ENCODE measurements around the gene HSPA9.

Gene HSPA9

DNA sequence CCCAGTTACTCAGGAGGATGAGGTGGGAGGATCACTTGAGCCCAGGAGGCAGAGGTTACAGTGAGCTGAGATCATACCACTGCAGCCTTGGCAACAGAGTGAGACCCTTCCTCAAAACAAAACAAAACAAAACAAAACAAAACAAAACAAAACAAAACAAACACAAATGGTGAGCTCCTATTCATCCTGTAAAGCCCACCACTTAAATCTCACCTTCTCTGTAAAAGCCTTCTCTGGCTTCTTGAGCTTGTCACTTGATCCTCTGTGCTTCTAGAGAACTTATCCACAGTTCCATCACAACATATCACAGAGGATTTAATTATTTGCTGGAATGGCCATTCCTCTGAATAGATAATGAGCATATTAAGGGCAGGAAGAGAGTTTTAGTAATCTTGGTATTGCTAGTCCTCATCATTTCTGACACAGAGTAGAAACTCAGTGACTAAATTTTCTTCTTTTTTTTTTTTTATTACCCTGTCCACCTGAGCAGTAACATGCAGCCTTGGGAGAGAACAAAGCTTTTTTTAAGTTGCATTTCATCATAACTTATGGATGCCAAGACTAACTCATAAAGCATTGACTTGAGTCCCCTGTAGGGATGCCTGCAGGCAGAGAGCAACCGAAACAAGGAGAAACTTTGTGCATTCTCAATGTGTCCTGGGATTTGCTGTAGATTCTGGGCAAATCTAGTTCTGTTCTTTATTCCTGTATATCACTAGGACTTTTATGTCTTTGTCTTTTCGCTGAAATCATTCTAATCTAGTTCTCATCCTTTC, 13.0 kb upstream of the HSPA9 start:
- no peaks in the 10 kb centered on the region for H3K9me3 ChIP-seq (ENCODE audit: control insufficient read depth, low read length)
- TF ChIP-seq, protein P1, sequence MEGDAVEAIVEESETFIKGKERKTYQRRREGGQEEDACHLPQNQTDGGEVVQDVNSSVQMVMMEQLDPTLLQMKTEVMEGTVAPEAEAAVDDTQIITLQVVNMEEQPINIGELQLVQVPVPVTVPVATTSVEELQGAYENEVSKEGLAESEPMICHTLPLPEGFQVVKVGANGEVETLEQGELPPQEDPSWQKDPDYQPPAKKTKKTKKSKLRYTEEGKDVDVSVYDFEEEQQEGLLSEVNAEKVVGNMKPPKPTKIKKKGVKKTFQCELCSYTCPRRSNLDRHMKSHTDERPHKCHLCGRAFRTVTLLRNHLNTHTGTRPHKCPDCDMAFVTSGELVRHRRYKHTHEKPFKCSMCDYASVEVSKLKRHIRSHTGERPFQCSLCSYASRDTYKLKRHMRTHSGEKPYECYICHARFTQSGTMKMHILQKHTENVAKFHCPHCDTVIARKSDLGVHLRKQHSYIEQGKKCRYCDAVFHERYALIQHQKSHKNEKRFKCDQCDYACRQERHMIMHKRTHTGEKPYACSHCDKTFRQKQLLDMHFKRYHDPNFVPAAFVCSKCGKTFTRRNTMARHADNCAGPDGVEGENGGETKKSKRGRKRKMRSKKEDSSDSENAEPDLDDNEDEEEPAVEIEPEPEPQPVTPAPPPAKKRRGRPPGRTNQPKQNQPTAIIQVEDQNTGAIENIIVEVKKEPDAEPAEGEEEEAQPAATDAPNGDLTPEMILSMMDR (IDR thresholded peaks at IDR 0.05) = no peak
- no peaks in the 10 kb centered on the region for H3K36me3 ChIP-seq (ENCODE audit: control insufficient read depth, insufficient read depth, low read length)
- no peaks in the 10 kb centered on the region for H3K27me3 ChIP-seq (ENCODE audit: control insufficient read depth, insufficient read depth, low read length)
- H3K4me2 ChIP-seq (ENCODE audit: low read length) = no peak overlapping the region
- no peak overlapping the region for H3K9ac ChIP-seq
- H3K4me1 ChIP-seq = no peaks in the 10 kb centered on the region
- H3K79me2 ChIP-seq = no peaks in the 10 kb centered on the region
- H2AFZ ChIP-seq = no peak overlapping the region
- no peak overlapping the region for H3K4me3 ChIP-seq (ENCODE audit: low read depth, low read length)
- H3K27ac ChIP-seq = no peak overlapping the region

DNA sequence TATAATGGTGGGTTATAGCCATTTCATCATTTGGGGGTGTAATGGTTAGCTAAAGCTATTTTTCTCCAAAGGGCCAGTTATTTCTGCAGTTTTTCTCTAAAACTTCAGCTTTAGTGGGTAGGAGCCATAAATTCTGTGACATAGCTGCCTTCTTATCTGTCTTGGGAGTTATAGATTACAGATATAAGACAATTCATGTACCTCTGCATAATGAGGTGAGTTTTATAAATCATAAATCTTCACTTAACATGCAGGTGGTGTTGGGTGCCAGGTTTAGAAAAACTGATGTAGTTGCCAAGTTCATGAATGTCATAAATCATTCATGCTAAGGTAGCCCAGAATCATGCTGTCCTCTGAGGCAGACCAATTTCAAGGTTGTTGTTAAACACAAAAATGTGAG, 10.0 kb upstream of the HSPA9 start:
- Histone ChIP-seq H3K9me3 (ENCODE audit: control insufficient read depth, low read length) (no peaks in the 10 kb centered on the region), H3K9ac (no peak overlapping the region), H2AFZ (no peak overlapping the region), H3K4me3 (ENCODE audit: low read depth, low read length) (no peak overlapping the region), H3K79me2 (no peaks in the 10 kb centered on the region), H3K36me3 (ENCODE audit: control insufficient read depth, insufficient read depth, low read length) (no peaks in the 10 kb centered on the region), H3K27me3 (ENCODE audit: control insufficient read depth, insufficient read depth, low read length) (no peaks in the 10 kb centered on the region), H3K4me1 (no peaks in the 10 kb centered on the region), H3K4me2 (ENCODE audit: low read length) (no peak overlapping the region), H3K27ac (no peak overlapping the region)
- TF ChIP-seq, protein P1 (IDR thresholded peaks at IDR 0.05) = no peak

DNA sequence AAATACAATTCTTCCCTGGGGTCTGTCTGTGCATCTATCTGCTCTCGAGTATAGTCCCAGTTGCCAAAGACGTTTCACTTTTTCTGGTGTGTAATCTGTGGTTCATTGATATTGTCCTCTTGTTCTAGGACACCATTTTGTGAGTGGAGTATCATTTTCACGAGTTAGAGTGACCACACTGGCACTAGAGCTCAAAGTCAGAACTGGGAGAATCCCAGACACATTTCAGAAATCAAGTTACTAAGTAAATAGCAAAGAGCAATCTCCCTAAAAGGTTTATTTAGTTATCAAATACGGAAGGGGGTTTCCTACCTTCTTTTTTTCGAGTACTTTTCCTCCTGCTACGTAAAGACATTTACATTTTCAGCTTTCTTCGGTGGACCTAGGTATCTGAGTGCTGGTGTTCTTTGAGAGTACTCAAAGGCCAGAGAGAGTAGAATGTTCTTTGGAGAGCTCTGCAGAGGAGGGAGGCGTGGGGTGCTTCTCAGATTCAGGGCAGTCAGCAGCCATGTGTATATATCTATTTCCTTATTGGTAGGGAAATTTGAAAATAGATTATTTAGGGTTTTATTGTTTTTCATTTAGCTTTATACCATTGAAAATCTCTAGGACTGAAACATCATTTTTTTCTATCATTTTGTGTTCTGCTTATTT, 8.9 kb upstream of the HSPA9 start:
- TF ChIP-seq, protein P1 (IDR thresholded peaks at IDR 0.05) = no peak
- no peak overlapping the region for H3K9ac ChIP-seq
- H3K4me2 ChIP-seq (ENCODE audit: low read length) = no peak overlapping the region
- no peak overlapping the region for H3K4me3 ChIP-seq (ENCODE audit: low read depth, low read length)
- H3K36me3 ChIP-seq (ENCODE audit: control insufficient read depth, insufficient read depth, low read length) = no peaks in the 10 kb centered on the region
- H3K9me3 ChIP-seq (ENCODE audit: control insufficient read depth, low read length) = no peaks in the 10 kb centered on the region
- H3K79me2 ChIP-seq = no peaks in the 10 kb centered on the region
- H3K27me3 ChIP-seq (ENCODE audit: control insufficient read depth, insufficient read depth, low read length) = no peaks in the 10 kb centered on the region
- no peak overlapping the region for H3K27ac ChIP-seq
- H2AFZ ChIP-seq = no peak overlapping the region
- no peaks in the 10 kb centered on the region for H3K4me1 ChIP-seq

DNA sequence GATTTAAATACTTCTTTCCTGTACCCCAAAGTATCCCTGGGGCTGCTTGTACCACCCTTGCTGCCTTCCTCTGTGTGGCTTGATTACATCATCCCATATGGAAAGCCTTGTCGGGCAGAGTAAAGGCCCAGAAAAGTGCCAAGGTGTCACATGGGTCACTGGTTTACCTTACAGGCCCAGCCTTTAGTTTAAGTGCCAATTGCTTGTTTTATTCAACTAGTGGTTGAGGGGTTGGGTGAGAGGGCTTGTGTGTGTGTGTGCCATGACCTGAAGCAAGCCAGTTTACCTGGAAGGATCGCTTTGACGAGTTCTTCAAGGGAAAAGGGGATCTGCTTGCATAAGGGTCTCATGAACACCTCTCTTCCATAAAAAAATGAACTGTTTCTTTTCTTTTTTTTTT, 7.8 kb upstream of the HSPA9 start:
- Histone ChIP-seq H3K27me3 (ENCODE audit: control insufficient read depth, insufficient read depth, low read length) (no peaks in the 10 kb centered on the region), H2AFZ (no peak overlapping the region), H3K4me2 (ENCODE audit: low read length) (no peak overlapping the region), H3K9me3 (ENCODE audit: control insufficient read depth, low read length) (no peaks in the 10 kb centered on the region), H3K27ac (no peak overlapping the region), H3K4me3 (ENCODE audit: low read depth, low read length) (no peak overlapping the region), H3K36me3 (ENCODE audit: control insufficient read depth, insufficient read depth, low read length) (no peaks in the 10 kb centered on the region), H3K9ac (no peak overlapping the region), H3K79me2 (no peaks in the 10 kb centered on the region), H3K4me1 (no peaks in the 10 kb centered on the region)
- TF ChIP-seq, protein P1 (IDR thresholded peaks at IDR 0.05) = no peak

All from parathyroid adenoma (tissue), 2 donors.